NK-92 (cell line): ENCODE measurements around the gene ADM5.
A peak's percentile ranks its signal among the peaks of the same experiment; 100 is the strongest.

Experiments used
- DNase-seq: peaks from one replicate; lab custom pipeline; 2025; ENCODE audit not compliant: unreplicated experiment; lab: John Stamatoyannopoulos, UW

The ADM5 gene

DNA sequence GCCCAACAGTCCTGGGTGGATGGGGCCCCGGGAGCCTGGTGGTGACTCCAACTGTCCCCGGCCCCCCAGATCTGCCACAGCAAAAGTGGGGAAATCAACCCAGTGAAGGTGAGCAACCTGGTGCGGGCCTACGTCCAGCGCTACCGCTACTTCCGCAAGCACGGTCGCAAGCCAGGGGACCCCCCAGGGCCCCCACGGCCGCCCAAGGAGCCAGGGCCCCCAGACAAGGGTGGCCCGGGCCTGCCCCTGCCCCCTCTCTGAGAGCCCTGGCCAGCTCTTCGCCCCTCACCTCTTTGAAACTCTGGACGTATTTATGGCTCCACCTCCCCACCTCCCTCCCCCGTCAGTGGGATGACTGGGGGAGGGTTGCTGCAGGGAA lies 31.3 kb upstream of the ADM5 start:
- no peak for DNase-seq

DNA sequence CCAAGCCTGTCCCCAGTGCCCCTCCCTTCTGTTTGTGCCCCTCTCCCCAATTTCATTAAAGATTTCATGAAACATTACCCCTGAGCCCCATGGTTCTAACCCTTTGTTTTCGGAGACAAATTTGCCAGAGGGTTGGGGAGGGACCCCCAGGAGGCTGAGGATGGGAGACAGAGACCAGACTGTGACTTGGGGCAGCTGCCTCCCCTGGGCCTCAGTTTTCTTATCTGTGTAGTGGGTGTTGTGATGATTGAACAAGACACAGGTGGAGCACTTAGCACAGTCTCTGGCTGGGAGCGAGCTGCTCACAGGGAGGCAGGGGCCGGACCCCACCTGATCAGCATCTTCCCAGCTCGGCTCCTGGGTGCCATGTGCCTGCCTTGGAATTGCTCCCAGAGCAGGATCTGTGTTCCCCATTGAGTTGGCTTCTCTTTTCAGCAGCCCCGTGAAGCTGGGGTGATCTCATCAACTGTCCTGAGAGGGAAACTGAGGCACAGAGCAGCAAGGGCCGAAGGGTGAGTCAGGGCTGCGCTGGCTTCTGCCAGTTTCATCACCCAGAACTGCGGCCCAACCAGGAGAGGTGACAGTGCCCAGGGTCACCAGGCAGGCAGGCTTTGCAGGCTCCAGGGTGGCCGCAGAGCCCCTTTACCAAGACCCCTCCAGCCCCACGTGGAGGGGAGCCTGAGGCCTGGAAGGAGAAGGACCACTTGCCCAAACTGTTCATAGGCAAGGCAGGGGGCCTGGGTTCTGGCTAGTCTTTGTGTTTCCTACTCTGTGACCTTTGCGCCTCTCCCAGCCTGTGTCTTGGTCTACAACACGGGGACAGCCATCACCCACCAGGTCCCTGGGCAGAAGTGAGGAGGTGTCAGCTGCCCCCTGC lies 30.6 kb upstream of the ADM5 start:
- no peak for DNase-seq

DNA sequence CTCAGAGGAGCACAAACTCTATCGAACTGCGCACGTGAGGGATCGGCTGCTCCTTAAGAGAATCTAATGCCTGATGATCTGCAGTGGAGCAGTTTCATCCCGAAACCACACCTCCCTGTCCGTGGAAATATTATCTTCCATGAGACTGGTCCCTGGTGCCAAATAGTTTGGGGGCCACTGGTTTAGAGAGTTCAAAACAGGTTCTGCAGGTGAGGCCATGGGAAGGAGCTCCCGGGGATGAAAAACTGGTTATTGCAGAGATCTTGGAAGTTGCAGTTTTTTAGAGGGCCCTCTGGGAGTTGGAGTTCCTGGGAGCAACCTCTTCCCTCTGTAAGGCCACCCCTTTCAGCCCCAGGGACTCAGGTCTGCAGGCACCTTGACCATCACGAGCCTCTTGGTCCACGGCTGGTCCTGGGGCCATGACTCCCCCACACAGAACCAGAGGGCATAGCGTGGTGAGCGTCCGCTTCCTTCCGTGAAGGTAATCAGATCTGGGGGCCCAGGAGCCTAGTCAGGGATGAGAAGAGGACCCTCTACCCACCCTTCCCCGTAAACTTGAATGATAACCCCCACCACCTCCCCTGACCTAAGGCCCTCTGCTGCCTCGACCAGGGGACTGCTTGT lies 28.9 kb upstream of the ADM5 start:
- DNase-seq: no peak

DNA sequence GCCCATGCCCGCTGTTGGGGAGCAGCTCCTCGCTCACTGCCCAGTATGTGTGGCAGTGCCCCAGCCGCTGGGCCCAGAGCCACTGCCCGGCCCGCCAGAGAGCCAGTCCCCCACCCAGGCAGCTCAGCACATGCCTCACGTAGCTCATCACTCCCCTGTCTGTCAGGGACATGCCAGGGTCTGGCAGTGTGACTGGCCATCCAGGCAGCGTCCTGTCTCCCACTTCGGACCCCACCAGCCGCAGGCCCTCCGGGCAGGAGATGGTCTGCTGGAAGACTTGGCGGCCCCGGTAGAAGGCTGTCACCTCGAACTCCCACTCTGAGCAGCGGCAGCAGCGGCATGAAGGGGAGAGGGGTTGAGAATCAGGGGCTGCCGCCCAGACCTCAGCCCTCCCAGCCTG lies 27.4 kb upstream of the ADM5 start:
- no peak for DNase-seq

DNA sequence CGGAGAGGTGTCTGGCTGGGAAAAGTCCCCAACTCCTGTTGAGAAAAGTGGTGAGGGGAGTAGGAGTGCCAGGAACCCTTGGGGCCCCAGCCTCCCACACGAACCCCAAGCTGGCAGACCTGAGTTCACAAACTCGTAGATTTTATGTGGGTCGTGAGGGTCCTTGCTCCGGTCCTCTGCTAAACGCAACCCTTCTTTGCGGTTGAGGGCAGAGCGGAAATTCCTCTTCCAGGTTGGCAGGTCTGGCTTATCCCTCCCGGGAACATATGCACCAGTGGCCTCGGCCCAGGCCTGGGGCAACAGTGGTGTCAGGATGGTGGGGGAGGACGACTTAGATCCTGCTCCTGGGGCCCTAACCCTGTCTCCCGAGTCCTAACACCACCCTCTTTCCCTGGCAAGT lies 26.2 kb upstream of the ADM5 start:
- DNase-seq: no peak

DNA sequence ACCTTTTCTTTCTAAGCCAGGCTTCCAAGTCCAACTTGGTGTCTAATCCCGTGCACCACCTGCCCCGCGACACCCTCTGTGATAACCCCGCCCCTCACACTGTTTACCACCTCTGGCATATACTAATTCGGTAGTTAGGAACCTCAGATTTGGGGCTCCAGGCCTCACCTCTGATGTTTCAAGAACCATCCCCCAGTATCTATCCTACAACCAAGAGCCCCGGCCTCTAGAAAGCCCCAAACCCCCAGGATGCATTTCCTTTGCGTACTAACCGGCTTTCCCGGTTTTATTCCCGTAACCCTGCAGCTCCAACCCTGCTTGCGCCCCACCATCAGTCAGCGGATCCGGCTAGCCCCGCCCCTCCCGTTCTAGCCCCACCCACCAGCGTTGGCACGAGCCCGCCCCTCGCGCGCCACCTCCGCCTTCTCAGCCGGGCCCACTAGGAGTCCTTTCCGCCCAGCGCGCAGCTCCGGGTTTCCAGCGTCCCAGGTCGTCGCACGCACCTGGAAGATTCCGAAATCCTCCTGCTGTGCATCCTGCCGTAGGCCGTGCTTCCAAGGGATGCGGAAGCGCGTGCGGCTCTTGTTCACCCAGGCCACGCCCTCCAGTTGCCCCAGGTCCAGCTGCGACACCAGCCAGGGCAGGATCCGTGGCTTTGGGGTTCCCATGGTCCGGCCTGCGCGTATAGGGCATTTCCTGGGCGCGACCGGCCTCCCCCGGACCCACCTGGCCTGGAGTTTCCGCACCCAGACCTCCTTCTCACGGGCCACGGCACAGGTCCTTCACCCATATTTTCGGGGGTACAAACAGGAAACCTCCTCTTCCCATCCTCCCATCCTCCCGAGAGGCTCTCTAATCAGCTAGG lies 25.0 kb upstream of the ADM5 start:
- peak; percentile 51 for DNase-seq

DNA sequence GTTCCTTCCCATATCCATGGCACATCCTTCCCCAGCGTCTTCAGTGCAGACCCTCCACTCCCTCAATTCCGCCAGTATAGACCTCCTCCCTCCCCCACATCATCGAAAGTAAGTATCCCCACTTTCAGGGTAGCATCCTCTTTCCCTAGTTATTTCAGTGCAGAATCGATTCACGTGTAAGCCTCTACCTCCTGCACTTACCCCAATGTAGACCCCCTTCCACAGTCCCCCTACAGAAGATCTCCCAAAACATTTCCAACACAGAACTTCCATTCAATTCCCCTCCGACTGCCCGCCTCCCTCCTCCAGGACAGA lies 24.4 kb upstream of the ADM5 start:
- no peak for DNase-seq

DNA sequence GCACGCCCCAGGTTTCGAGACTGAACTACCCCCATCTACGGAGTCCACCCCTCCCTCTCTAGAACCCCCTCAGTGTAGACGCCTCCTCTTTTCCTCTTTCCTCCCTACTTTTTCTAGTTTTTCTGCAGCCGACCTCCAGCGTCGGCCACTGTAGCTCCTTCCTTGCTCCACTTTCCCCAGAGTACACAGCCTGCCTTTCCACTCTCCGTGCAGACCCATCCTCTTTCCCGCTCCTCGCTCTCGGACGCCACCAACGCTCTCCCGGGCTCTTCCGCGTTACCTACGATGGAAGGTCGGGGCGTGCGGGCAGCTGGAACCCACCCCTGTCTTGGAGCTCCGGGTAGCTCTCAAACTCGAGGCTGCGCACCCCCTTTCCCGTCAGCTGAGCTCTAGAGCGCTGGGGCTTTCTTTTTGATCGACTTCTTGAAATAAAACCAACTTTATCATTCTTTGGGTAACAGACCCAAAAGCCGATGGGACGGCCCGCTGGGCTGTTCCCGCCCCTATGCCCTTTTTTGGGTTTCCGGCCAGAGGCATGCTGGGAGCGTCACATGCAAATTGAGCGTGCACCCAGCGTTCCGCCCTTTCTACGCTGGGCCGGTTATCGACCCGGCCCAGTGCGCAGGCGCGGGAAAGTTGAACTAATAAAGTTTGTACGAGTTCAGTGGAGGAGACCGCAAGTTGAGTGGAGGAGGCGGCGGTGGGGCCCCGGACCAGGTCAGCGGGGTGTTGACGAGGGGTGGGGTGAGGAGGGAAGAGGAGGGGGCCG lies 23.9 kb upstream of the ADM5 start, which contains the start of the genes BCL2L12 and IRF3:
BCL2L12 (plus strand) TSS at position 583 of the 769 bp plus-strand sequence. CDS start 760 bp downstream, outside the sequence.
IRF3 (minus strand) TSS at position 507 of the 769 bp plus-strand sequence. CDS start 1,019 bp downstream, outside the sequence.
- peak; percentile 86 for DNase-seq

DNA sequence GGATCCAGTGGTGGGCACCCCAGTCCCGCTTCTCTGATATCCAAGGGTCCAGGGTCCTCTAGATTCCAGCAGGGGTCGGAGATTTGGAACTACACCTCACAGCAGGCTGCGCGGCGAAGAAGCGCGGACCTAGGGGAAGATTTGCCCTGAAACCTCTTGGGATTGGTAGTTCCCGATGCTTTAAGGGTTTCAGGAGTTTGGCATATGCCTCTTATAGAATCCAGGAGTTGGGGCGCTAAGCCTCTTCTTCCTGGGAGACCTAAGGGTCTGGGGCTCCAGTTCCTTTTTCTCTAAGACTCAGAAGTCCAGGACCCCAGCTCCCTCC lies 23.3 kb upstream of the ADM5 start:
- no peak for DNase-seq

DNA sequence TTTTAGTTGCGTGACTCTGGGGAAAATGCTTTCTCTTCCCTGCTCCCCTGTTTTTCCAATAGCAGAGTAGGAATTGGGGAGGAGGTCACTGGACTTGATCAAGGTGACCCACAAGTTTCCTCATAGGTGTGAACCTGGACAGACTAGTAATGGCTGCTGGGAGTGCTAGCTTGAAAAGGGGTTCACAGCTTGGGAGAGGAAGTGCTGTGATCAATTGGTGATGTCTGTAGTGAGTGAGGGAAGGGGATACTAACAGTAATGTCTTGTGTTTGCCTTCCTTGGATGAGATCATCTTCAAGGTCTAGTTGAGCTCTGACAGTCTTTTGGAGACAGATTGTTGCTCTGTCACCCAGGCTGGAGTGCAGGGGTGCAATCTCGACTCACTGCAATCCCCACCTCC lies 21.9 kb upstream of the ADM5 start:
- no peak for DNase-seq

DNA sequence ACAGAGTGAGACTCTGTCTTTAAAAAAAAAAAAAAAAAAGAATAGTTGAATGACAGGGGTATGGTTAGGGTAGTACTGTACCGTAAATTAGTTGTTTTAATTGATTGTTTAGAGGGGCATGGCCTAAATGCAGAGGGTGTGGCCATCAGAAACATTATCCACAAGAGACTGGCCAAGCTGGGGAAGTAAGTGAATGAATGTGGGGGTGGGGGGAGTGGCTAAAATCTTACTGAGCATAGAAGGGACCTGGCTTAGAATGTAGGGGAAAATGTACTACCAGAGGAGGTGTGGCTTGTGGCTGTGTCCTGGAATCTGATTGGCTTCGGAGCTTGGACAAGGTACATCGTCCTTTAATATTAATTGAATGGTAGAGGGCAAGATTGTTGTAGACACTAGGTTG lies 19.9 kb upstream of the ADM5 start:
- DNase-seq: no peak

DNA sequence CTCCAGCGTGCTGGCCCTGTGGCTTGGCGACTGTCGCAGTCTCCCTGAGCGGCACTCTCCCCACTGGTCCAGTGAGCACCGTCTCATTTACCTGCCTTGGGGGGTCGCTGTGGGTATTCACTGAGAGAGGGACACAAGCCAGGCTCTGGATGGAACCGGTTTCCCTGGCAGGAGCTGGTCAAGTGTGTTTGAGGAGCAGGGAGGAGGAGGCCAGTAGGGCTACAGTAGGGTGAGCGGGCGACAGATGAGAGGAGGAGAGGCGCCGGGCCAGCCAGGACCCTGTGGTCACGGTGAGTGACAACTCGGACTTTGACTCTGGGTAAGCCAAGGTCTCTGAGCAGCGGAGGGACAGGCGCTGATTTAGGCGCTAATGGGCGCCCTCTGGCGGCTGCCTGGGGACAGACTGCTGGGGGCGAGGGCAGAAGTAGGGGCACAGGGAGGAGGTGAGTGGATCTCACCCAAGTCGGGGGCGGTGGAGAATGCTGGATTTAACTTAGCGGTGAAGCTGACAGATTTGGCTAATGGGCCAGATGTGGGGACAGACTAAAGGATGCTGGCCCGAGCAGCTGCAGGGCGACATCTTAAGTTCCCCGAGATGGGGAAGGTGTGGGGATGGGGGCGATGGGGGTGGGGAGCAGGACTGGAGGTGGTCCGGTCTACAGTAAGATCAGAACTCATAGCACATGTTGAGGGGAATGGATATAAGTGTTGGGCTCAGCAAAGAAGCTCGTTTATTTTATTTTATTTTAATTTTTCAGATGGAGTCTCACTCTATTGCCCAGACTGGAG lies 17.1 kb upstream of the ADM5 start:
- no peak for DNase-seq

DNA sequence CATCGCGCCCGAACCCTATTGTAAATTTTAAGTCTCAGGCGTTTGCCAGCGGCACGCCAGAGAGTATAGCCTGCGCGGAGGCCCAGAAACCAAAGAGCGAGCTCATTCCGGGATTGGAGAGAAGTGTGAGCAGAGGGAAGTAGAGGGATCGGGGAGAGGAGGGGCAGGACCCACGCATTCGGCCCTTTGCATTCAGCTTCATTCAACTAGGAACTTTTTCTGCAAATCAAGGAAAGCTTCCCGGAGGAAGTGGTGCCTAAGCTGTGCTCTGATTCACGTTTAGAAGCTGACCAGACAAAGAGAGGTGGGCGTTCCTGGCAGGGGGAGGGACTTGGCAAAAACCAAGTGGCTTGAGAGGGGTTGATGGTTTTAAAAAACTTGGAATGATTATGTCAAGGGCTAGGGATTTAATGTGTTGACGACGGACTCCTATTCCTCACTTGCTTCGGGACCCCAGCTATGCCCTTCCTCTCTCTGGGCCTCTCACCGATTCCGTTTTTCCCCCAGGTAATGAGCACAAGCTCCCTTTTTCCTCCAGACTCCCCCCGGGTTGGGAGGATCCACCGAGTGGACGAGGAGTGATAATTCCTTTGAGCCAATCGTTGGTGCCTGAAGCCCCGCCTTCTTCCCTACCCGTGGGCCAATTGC lies 13.1 kb upstream of the ADM5 start:
- no peak for DNase-seq

DNA sequence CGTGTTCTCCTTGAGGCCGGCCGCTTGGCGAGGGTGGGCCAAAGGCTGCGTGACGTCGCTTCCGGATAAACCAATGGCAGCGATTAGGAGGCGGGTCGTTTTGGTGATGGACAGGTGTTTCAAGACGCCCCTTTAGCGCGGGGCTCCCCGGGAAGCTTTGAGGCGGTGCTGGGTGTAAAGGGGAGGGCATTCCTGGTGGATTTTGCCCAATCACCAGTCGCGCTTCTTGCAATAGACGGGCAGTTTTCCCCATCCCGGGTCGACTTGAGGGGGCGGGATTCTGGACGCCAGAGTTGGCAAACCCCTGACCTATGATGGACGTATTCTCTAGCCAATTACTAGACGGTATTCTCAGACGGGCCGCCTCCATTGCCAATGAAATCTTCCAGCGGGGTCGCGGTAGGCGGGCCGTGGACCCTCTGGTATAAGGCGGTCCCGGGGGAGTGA lies 12.6 kb upstream of the ADM5 start:
- DNase-seq: peak; percentile 95

DNA sequence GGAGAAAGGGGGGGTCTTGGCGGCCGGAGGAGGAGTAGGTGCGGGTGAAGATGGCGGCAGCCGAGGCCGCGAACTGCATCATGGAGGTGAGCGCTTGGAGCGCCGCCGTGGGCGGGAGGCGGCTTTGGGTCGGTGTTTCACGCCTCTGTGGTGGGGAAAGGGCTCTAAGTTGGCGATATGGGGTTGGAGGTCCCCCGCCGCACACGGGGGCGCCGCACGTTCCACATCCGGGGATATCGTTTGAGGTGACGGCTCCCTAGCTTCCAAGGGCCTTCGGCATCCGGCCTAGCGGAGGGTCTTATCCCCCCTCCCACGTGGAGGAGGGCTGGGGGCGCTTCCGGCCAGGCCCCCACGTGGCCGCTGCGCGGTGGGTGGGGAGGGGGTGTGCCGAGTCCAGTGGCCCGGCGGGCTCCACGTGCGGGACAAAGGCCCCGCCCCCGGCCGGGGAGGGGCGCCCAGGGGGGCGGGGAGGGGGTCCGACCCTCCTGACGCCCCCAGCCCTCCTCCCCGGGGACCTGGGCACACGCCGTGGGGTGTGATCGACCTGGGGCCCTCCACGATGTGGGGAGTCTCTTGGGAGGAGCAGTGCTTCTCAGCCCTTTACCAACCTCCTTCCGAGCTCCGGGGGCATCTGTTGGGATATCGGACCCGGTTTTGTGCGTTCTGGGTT lies 12.0 kb upstream of the ADM5 start, which contains the start of gene PRMT1:
PRMT1 (plus strand) TSS at position 41 of the 670 bp plus-strand sequence; CDS start at position 51, 10 bp downstream.
- DNase-seq: no peak

DNA sequence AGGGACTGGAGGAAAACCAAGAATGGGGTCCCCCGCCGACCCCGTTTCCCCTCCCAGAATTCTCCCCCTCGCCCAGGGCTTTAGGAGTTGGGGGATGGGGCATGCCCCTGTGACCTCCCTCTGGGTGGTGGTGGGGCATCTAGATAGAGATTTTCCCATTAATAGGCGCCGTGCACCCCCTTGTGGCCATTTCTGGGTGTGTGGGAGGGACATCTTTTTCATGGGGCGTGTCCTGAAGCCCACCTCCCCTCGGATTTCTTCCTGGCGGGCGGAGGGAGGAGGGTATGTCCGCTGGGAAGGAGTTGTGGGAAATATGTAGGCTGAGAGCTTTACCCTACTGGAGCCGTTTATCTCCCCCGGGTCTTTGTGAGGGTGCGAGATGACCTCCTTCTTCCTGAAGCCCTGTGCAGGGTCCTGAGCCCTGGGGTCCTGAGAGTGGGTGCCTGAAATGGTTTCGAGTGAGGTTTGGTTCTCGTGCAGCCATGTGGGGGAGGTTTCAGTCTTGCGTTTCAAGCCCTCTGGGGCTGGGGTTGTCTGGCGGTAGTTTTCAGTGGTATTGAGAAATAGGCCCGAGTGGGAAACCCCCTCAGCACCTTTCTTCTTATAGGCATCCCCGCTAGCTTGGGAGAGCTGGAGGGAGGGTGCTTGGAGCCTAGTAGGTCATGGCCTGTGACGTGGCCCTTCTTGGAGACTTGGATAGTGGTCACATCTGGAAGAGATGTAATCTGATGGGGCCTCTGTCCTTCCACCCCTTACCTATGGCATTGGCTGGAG lies 11.3 kb upstream of the ADM5 start:
- DNase-seq: no peak

DNA sequence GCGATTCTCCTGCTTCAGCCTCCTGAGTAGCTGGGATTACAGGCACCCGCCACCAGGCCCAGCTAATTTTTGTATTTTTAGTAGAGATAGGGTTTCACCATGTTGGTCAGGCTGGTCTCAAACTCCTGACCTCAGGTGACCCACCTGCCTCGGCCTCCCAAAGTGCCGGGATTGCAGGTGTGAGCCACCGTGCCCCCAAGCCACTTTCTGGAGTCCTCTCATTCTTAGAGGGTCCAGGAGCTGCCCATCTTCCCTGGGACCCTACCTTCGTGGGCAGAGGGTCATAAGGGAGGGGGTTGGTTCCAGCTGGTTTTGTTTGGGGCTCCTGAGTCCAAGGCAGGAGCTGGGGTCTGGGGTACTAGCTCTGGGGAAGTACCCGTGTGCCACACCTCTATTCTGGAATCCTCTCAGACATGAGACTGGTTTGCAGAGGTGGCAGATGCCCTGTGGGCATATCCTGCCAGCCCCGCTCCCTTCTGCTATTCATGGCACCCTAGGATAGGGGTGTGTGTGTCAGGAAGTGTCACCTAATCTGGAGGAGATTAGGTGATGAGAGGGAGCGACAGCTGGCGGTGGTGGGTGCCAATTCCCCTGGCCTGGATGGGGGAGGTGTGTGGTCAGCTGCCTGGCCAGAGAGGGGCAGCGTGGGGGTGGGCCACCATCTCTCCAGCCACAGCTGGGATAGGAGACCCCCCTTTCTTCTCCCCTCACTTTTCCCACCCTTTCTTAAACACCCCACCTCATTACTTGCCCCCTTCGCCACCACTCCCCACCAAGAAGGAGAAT lies 10.2 kb upstream of the ADM5 start:
- no peak for DNase-seq
